Measurements from ENCODE around the gene CDK8. TPM values are rescaled to one million over a fixed set of nuclear protein-coding genes. Genes with fewer than 3 reads are reported as not detected.

CDK8 gene
- total and polyA plus RNA-seq, 10 of the 15 experiments (the other 5 are each of a cell fraction or from before 2014, with no cell fraction given), result 8.6 to 23.5 (median 12.5) TPM

- Histone ChIP-seq H3K27ac (ENCODE audit: control insufficient read depth, insufficient read depth) (no peak overlapping the region), H3K4me3 (no peak overlapping the region), H3K27me3 (replicated peaks in 1 of 2; ENCODE audit: control insufficient read depth in 2 of 2, insufficient read depth in 2 of 2, low read length in 1 of 2) (no peaks in the 10 kb centered on the region), H3K4me1 (ENCODE audit: control insufficient read depth, insufficient read depth, low read length) (no peaks in the 10 kb centered on the region), H3K79me2 (ENCODE audit: control insufficient read depth, insufficient read depth, low read length) (no peaks in the 10 kb centered on the region), H3K36me3 (ENCODE audit: control insufficient read depth in 2 of 2, insufficient read depth in 2 of 2, low read length in 1 of 2) (peaks cover 0 to 2% of the 10 kb centered on the region in 2 experiments; a peak in 1 of 4 replicates), H3K9ac (ENCODE audit: control insufficient read depth, insufficient read depth, low read length) (no peak overlapping the region), H2AFZ (ENCODE audit: control insufficient read depth, low read depth, low read length) (no peak overlapping the region), H3K9me3 (replicated peaks; ENCODE audit: control insufficient read depth, insufficient read depth, low read length) (no peaks in the 10 kb centered on the region), H3K4me2 (ENCODE audit: control insufficient read depth, insufficient read depth) (no peak overlapping the region), H4K20me1 (ENCODE audit: control insufficient read depth, insufficient read depth) (no peaks in the 10 kb centered on the region)
- FAIRE-seq, result no peak
- ChIA-PET CTCF (no interaction called here), POLR2A (no interaction called here), RAD21 (ENCODE audit: unreplicated experiment) (no interaction called here), SMC1A (ENCODE audit: uncharacterized antibody, unreplicated experiment) (no interaction called here)
- intact Hi-C loops (cut with micrococcal nuclease; ENCODE audit: unreplicated experiment) (no loop called here), in situ Hi-C loops (cut with MboI) (no loop called here)
- BruUV-seq (replicated peaks), result no TSS peak
- TF ChIP-seq ZSCAN29 (IDR thresholded peaks at IDR 0.05) (no peak), ESRRA (IDR thresholded peaks at IDR 0.05; ENCODE audit: low read length) (no peak)
- 67% methylated on average over 3 of the region's 3 CpGs for WGBS (ENCODE audit: insufficient coverage, insufficient replicate concordance, low lambda C conversion rate, missing lambda C conversion rate)
- no peak for DNase-seq (ENCODE audit: low read depth, low spot score)
- ATAC-seq, result no peak
Observed at GRCh38 chr13:26348966-26349365, 95.0 kb downstream of the CDK8 start.

GRCh38 chr13:26362261-26362660 is 108.3 kb downstream of the CDK8 start:
- Histone ChIP-seq H4K20me1 (ENCODE audit: control insufficient read depth, insufficient read depth) (no peaks in the 10 kb centered on the region), H3K27ac (ENCODE audit: control insufficient read depth, insufficient read depth) (no peak overlapping the region), H3K9me3 (replicated peaks; ENCODE audit: control insufficient read depth, insufficient read depth, low read length) (no peaks in the 10 kb centered on the region), H2AFZ (ENCODE audit: control insufficient read depth, low read depth, low read length) (no peak overlapping the region), H3K79me2 (ENCODE audit: control insufficient read depth, insufficient read depth, low read length) (no peaks in the 10 kb centered on the region), H3K4me1 (ENCODE audit: control insufficient read depth, insufficient read depth, low read length) (no peaks in the 10 kb centered on the region), H3K9ac (ENCODE audit: control insufficient read depth, insufficient read depth, low read length) (no peak overlapping the region), H3K4me2 (ENCODE audit: control insufficient read depth, insufficient read depth) (no peak overlapping the region), H3K27me3 (replicated peaks in 1 of 2; ENCODE audit: control insufficient read depth in 2 of 2, insufficient read depth in 2 of 2, low read length in 1 of 2) (no peaks in the 10 kb centered on the region), H3K36me3 (ENCODE audit: control insufficient read depth in 2 of 2, insufficient read depth in 2 of 2, low read length in 1 of 2) (no peaks in the 10 kb centered on the region), H3K4me3 (no peak overlapping the region)
- 95% methylated on average over 2 of the region's 2 CpGs for WGBS (ENCODE audit: insufficient coverage, insufficient replicate concordance, low lambda C conversion rate, missing lambda C conversion rate)
- ChIA-PET RAD21 (ENCODE audit: unreplicated experiment) (no interaction called here), SMC1A (ENCODE audit: uncharacterized antibody, unreplicated experiment) (interaction anchor here (0.5 kb wide), 1 partner anchor 10 kb away, joined by 3 read pairs; no protein-coding TSS in a partner anchor), CTCF (no interaction called here), POLR2A (no interaction called here)
- no TSS peak for BruUV-seq (replicated peaks)
- intact Hi-C loops (cut with micrococcal nuclease; ENCODE audit: unreplicated experiment), result no loop called here
- no peak for FAIRE-seq
- ATAC-seq, result no peak
- in situ Hi-C loops (cut with MboI), result no loop called here
- no peak for DNase-seq (ENCODE audit: low read depth, low spot score)
- TF ChIP-seq ZZZ3 (IDR thresholded peaks at IDR 0.05; ENCODE audit: control insufficient read depth, insufficient read length, low read depth) (no peak), NR2C1 (IDR thresholded peaks at IDR 0.05) (no peak), IRF4 (IDR thresholded peaks at IDR 0.05; ENCODE audit: low read depth, low read length) (no peak), EED (IDR thresholded peaks at IDR 0.05; ENCODE audit: low read depth) (no peak), POLR2AphosphoS5 (IDR thresholded peaks at IDR 0.05; ENCODE audit: low read length) (no peak), SREBF2 (IDR thresholded peaks at IDR 0.05; ENCODE audit: low read length) (no peak), NFYA (IDR thresholded peaks at IDR 0.05; ENCODE audit: borderline replicate concordance, low read depth, low read length) (no peak), WRNIP1 (IDR thresholded peaks at IDR 0.05; ENCODE audit: borderline replicate concordance, low read depth, low read length) (no peak), TCF7 (IDR thresholded peaks at IDR 0.05; ENCODE audit: borderline replicate concordance) (no peak), ATF3 (IDR thresholded peaks at IDR 0.05; ENCODE audit: borderline replicate concordance, extremely low read depth, low read depth, low read length) (no peak), MXI1 (IDR thresholded peaks at IDR 0.05; ENCODE audit: low read depth, low read length) (no peak), FOS (IDR thresholded peaks at IDR 0.05; ENCODE audit: borderline replicate concordance, extremely low read depth, insufficient read length) (no peak), SMARCA5 (IDR thresholded peaks at IDR 0.05) (no peak), ASH2L (IDR thresholded peaks at IDR 0.05; ENCODE audit: borderline replicate concordance, low read depth) (no peak), USF2 (IDR thresholded peaks at IDR 0.05; ENCODE audit: borderline replicate concordance, low read depth, low read length) (no peak), SRF (IDR thresholded peaks at IDR 0.05; ENCODE audit: low read depth in 2 of 2, low read length in 2 of 2) (no peak)

All from GM12878 (cell line).